ENCODE results near the gene MSH3.

DNA sequence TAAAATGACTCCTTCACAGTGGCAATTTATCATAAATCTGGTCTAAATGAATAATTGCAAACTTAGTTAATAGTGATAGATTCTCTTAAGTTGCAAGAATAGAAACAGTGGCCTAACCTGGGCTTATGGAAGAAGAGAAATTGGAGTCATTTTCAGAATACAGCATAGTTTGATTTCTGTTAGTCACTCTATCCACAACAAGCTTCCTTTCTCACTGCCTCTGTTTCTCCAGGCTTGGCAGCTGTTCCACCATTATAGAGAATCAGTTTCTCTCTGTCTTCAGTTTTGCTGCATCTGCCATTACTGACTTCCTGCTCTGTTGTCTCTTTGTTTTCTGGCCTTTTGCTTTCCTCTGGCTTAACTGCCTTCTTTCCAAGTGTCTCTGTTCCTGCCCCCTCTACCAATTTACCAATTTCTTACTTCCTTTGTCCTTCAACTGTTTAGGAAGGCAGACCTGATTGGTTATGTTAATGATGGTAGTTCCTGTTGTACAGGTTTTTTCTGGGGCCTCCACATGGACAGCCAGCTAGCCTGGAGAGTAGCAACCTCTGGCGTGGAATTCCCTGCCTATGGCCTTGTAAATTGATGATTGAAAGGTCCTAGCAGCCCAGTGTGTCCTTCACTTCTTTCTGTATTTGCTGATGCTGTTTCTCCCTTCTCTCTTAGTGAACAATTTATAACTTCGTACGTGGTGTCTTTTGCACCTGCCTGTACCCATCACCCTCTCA lies 229.8 kb downstream of the MSH3 start:
- no peak for TF ChIP-seq EZH2 (optimal IDR thresholded peaks at IDR 0.05; ENCODE audit: low read depth, low read length)
- TF ChIP-seq, protein P1, sequence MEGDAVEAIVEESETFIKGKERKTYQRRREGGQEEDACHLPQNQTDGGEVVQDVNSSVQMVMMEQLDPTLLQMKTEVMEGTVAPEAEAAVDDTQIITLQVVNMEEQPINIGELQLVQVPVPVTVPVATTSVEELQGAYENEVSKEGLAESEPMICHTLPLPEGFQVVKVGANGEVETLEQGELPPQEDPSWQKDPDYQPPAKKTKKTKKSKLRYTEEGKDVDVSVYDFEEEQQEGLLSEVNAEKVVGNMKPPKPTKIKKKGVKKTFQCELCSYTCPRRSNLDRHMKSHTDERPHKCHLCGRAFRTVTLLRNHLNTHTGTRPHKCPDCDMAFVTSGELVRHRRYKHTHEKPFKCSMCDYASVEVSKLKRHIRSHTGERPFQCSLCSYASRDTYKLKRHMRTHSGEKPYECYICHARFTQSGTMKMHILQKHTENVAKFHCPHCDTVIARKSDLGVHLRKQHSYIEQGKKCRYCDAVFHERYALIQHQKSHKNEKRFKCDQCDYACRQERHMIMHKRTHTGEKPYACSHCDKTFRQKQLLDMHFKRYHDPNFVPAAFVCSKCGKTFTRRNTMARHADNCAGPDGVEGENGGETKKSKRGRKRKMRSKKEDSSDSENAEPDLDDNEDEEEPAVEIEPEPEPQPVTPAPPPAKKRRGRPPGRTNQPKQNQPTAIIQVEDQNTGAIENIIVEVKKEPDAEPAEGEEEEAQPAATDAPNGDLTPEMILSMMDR (IDR thresholded peaks at IDR 0.05; ENCODE audit: low read length) = no peak
